HepG2 (cell line): ENCODE data around the gene KDM1B. TPM values are rescaled to one million over a fixed set of nuclear protein-coding genes. Genes with fewer than 3 reads are reported as not detected.

Source experiments
- CBFB ChIP-seq: sonication (generic); formaldehyde crosslinking; IDR thresholded peaks from 2 replicates; pipeline ENCODE4 v1.4.0; 2020; ENCODE audit warnings: missing genetic modification reagents
- CHCHD3 ChIP-seq: sonication (generic); formaldehyde crosslinking; IDR thresholded peaks from 2 replicates; pipeline ENCODE4 v1.8.0; 2022; ENCODE audit warnings: mild to moderate bottlenecking, missing genetic modification reagents, moderate library complexity
- FOXP1 ChIP-seq, 2 experiments: fragments of 450-650 bp in 1 of 2; IDR thresholded peaks; 2 replicates each; pipeline ENCODE4 v1.6.1; 2017 to 2018; ENCODE audit warnings: antibody characterized with exemption in 1 of 2
- HOXD1 ChIP-seq: sonication (generic); formaldehyde crosslinking; IDR thresholded peaks from 2 replicates; pipeline ENCODE4 v1.5.0; 2020; ENCODE audit warnings: missing genetic modification reagents
- ISL2 ChIP-seq: sonication (generic); formaldehyde crosslinking; IDR thresholded peaks from 2 replicates; pipeline ENCODE4 v1.5.0; 2020; ENCODE audit warnings: missing genetic modification reagents
- JDP2 ChIP-seq: sonication (generic); formaldehyde crosslinking; IDR thresholded peaks from 2 replicates; pipeline ENCODE4 v1.8.1; 2022; ENCODE audit warnings: missing genetic modification reagents, borderline replicate concordance
- NCOA2 ChIP-seq: sonication (generic); formaldehyde crosslinking; IDR thresholded peaks from 2 replicates; pipeline ENCODE4 v1.8.0; 2022; ENCODE audit warnings: inconsistent platforms
- NR2F6 ChIP-seq, 2 experiments: IDR thresholded peaks; 2 replicates each; pipeline ENCODE4 v1.6.1; 2016; ENCODE audit warnings: antibody characterized with exemption in 1 of 2, mild to moderate bottlenecking in 1 of 2
- PHF21A ChIP-seq: sonication (generic); formaldehyde crosslinking; IDR thresholded peaks from 2 replicates; pipeline ENCODE4 v1.5.0; 2020; ENCODE audit warnings: mild to moderate bottlenecking, missing genetic modification reagents
- RFXAP ChIP-seq: sonication (generic); formaldehyde crosslinking; IDR thresholded peaks from 2 replicates; pipeline ENCODE4 v1.4.0; 2020; ENCODE audit warnings: missing genetic modification reagents, borderline replicate concordance
- RXRA ChIP-seq: sonication (generic); formaldehyde crosslinking; IDR thresholded peaks from 2 replicates; pipeline ENCODE4 v1.5.1; 2020; ENCODE audit warnings: missing genetic modification reagents
- ZNF124 ChIP-seq: sonication (generic); formaldehyde crosslinking; IDR thresholded peaks from 2 replicates; pipeline ENCODE4 v1.4.0; 2020; ENCODE audit warnings: missing genetic modification reagents
- ZNF160 ChIP-seq: sonication (generic); formaldehyde crosslinking; IDR thresholded peaks from 2 replicates; pipeline ENCODE4 v1.8.0; 2022; ENCODE audit warnings: mild to moderate bottlenecking, inconsistent platforms, missing genetic modification reagents
- ZNF235 ChIP-seq: sonication (generic); formaldehyde crosslinking; IDR thresholded peaks from 2 replicates; pipeline ENCODE4 v1.8.1; 2023; ENCODE audit warnings: mild to moderate bottlenecking, missing genetic modification reagents, borderline replicate concordance
- ZNF317 ChIP-seq: sonication (generic); formaldehyde crosslinking; IDR thresholded peaks from 2 replicates; pipeline ENCODE4 v1.5.0; 2020; ENCODE audit warnings: mild to moderate bottlenecking, missing genetic modification reagents
- ZNF530 ChIP-seq: sonication (generic); formaldehyde crosslinking; IDR thresholded peaks from 2 replicates; pipeline ENCODE4 v1.5.0; 2020; ENCODE audit warnings: low read depth, mild to moderate bottlenecking, missing genetic modification reagents
- ZNF747 ChIP-seq: sonication (generic); formaldehyde crosslinking; IDR thresholded peaks from 2 replicates; pipeline ENCODE4 v1.8.1; 2023; ENCODE audit warnings: missing genetic modification reagents, mild to moderate bottlenecking, borderline replicate concordance
- polyA plus RNA-seq, 8 experiments: library from polyadenylated mRNA; depleted of rRNA in 3 of 8; stranded (reverse) in 7 of 8; unstranded in 1 of 8; fragments of >200 nt; fragmentation: Illumina TruSeq in 4 of 8; extraction: Trizol in 4 of 8; gene quantifications; 2 replicates each; pipeline versions ENCODE4 v1.2.1 to v1.2.3, GENCODE V29; 2011 to 2016; ENCODE audit warnings: low read depth in 4 of 8, missing spikeins in 1 of 8, mixed read lengths in 1 of 8; ENCODE audit not compliant: insufficient read depth in 1 of 8
- total RNA-seq, 5 experiments: library from RNA; depleted of rRNA; stranded (reverse); fragments of >200 nt; fragmentation: Illumina TruSeq; extraction: Trizol; gene quantifications; 2 replicates each; pipeline ENCODE4 v1.2.3, GENCODE V29; 2016; ENCODE audit warnings: low read depth in 1 of 5
- TF ChIP-seq, protein P1 (sequence below): sonication (generic); formaldehyde crosslinking; IDR thresholded peaks from 2 replicates; pipeline ENCODE4 v1.4.0; 2020; ENCODE audit warnings: mild to moderate bottlenecking, missing genetic modification reagents
- TF ChIP-seq, protein P2 (sequence below): sonication (generic); formaldehyde crosslinking; IDR thresholded peaks from 2 replicates; pipeline ENCODE4 v1.5.0; 2020; ENCODE audit warnings: missing genetic modification reagents, mild to moderate bottlenecking, borderline replicate concordance
- TF ChIP-seq, protein P3 (sequence below): sonication (generic); formaldehyde crosslinking; IDR thresholded peaks from 2 replicates; pipeline ENCODE4 v1.8.1; 2023; ENCODE audit warnings: mild to moderate bottlenecking, missing genetic modification reagents
- TF ChIP-seq, protein P4 (sequence below): sonication (generic); formaldehyde crosslinking; conservative IDR thresholded peaks from 2 replicates; pipeline ENCODE4 v1.8.0; 2022; ENCODE audit warnings: missing genetic modification reagents
- TF ChIP-seq, protein P5 (sequence below): sonication (generic); formaldehyde crosslinking; IDR thresholded peaks from 2 replicates; pipeline ENCODE4 v1.8.1; 2023; ENCODE audit warnings: mild to moderate bottlenecking, missing genetic modification reagents, borderline replicate concordance
- TF ChIP-seq, protein P6 (sequence below): sonication (generic); formaldehyde crosslinking; IDR thresholded peaks from 2 replicates; pipeline ENCODE4 v1.5.1; 2020; ENCODE audit warnings: missing genetic modification reagents, mild to moderate bottlenecking, borderline replicate concordance

Gene KDM1B
- total and polyA plus RNA-seq, 2 of the 13 experiments (the other 11 are each of a cell fraction or from before 2014, with no cell fraction given): 9.8 to 13.2 TPM

DNA sequence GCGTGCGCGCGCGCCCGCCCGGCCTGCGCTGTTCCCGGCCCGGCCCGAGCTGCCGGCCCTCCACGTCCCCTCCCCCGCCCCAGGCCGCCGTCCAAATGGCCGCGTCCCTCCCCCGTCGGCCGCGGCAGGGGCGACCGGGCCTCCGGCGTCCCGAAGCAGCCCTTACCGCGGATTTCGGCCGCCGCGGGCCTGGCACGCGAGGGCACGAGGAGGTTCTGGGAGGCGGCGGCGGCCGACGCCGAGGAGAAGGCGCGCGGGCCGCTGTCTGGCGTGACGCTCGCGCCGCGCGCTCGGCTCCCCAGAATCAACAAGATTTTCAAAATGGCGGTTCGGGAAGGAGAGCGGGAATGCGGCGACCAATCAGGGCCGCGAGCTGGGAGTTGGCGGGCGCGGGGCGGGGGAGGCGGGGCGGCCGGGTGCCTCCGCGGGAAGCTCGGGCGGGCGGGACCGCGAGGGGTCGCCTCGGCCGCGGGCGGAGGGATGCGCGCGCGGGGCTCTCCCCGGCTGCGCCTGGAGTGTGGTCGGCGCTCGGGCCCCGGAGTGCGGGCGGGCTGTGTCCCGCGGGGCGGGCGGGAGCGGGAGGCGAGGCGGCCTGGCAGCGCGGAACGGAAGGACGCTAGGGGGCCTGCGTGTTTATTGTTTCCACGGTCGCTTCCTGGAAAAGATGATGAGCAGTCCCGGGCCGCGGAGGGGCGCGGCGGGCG lies 109.1 kb downstream of the KDM1B start, which contains the start of gene DEK (continued):
- TF ChIP-seq, protein P1, sequence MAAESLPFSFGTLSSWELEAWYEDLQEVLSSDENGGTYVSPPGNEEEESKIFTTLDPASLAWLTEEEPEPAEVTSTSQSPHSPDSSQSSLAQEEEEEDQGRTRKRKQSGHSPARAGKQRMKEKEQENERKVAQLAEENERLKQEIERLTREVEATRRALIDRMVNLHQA (CRISPR knock-in tag): no peak
- TF ChIP-seq ZNF124 (CRISPR knock-in tag) (no peak), ZNF747 (CRISPR knock-in tag) (no peak; the same call in 1 of the 2 replicates), ZNF317 (0 out of 2 replicates have a peak, but pooled peaks have one; percentile 32), ZNF530 (CRISPR knock-in tag) (no peak), ISL2 (CRISPR knock-in tag) (peak; percentile 25; the same call in 1 of the 2 replicates), CHCHD3 (CRISPR knock-in tag) (no peak), NR2F6 (IDR thresholded peaks at IDR 0.05) (no peak), NR2F6 (CRISPR knock-in tag; IDR thresholded peaks at IDR 0.05) (no peak), HOXD1 (CRISPR knock-in tag) (peak; percentile 39; the same call in 1 of the 2 replicates), ZNF235 (CRISPR knock-in tag) (peak; percentile 72; the same call in 1 of the 2 replicates), PHF21A (CRISPR knock-in tag) (peak; percentile 61), NCOA2 (CRISPR knock-in tag) (0 out of 2 replicates have a peak, but pooled peaks have one; percentile 19), RXRA (CRISPR knock-in tag) (no peak), CBFB (CRISPR knock-in tag) (no peak), FOXP1 (IDR thresholded peaks at IDR 0.05) (no peak), FOXP1 (CRISPR knock-in tag; IDR thresholded peaks at IDR 0.05) (no peak), RFXAP (CRISPR knock-in tag) (no peak), JDP2 (peak; percentile 78; the same call in 1 of the 2 replicates), ZNF160 (peak; percentile 86; the same call in 1 of the 2 replicates)
- TF ChIP-seq, protein P2, sequence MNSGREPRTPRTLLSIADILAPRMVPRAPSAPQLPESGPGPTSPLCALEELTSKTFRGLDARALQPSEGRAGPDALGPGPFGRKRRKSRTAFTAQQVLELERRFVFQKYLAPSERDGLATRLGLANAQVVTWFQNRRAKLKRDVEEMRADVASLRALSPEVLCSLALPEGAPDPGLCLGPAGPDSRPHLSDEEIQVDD (CRISPR knock-in tag): no peak
- TF ChIP-seq, protein P3, sequence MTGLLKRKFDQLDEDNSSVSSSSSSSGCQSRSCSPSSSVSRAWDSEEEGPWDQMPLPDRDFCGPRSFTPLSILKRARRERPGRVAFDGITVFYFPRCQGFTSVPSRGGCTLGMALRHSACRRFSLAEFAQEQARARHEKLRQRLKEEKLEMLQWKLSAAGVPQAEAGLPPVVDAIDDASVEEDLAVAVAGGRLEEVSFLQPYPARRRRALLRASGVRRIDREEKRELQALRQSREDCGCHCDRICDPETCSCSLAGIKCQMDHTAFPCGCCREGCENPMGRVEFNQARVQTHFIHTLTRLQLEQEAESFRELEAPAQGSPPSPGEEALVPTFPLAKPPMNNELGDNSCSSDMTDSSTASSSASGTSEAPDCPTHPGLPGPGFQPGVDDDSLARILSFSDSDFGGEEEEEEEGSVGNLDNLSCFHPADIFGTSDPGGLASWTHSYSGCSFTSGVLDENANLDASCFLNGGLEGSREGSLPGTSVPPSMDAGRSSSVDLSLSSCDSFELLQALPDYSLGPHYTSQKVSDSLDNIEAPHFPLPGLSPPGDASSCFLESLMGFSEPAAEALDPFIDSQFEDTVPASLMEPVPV (CRISPR knock-in tag): no peak
- TF ChIP-seq, protein P4, sequence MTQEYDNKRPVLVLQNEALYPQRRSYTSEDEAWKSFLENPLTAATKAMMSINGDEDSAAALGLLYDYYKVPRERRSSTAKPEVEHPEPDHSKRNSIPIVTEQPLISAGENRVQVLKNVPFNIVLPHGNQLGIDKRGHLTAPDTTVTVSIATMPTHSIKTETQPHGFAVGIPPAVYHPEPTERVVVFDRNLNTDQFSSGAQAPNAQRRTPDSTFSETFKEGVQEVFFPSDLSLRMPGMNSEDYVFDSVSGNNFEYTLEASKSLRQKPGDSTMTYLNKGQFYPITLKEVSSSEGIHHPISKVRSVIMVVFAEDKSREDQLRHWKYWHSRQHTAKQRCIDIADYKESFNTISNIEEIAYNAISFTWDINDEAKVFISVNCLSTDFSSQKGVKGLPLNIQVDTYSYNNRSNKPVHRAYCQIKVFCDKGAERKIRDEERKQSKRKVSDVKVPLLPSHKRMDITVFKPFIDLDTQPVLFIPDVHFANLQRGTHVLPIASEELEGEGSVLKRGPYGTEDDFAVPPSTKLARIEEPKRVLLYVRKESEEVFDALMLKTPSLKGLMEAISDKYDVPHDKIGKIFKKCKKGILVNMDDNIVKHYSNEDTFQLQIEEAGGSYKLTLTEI (CRISPR knock-in tag): no peak
- TF ChIP-seq, protein P5, sequence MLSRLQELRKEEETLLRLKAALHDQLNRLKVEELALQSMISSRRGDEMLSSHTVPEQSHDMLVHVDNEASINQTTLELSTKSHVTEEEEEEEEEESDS (CRISPR knock-in tag): peak; percentile 91; the same call in 1 of the 2 replicates
- TF ChIP-seq, protein P6, sequence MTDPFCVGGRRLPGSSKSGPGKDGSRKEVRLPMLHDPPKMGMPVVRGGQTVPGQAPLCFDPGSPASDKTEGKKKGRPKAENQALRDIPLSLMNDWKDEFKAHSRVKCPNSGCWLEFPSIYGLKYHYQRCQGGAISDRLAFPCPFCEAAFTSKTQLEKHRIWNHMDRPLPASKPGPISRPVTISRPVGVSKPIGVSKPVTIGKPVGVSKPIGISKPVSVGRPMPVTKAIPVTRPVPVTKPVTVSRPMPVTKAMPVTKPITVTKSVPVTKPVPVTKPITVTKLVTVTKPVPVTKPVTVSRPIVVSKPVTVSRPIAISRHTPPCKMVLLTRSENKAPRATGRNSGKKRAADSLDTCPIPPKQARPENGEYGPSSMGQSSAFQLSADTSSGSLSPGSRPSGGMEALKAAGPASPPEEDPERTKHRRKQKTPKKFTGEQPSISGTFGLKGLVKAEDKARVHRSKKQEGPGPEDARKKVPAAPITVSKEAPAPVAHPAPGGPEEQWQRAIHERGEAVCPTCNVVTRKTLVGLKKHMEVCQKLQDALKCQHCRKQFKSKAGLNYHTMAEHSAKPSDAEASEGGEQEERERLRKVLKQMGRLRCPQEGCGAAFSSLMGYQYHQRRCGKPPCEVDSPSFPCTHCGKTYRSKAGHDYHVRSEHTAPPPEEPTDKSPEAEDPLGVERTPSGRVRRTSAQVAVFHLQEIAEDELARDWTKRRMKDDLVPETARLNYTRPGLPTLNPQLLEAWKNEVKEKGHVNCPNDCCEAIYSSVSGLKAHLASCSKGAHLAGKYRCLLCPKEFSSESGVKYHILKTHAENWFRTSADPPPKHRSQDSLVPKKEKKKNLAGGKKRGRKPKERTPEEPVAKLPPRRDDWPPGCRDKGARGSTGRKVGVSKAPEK: no peak
